Measurements from ENCODE around the gene CAMK1.

Gene CAMK1

DNA sequence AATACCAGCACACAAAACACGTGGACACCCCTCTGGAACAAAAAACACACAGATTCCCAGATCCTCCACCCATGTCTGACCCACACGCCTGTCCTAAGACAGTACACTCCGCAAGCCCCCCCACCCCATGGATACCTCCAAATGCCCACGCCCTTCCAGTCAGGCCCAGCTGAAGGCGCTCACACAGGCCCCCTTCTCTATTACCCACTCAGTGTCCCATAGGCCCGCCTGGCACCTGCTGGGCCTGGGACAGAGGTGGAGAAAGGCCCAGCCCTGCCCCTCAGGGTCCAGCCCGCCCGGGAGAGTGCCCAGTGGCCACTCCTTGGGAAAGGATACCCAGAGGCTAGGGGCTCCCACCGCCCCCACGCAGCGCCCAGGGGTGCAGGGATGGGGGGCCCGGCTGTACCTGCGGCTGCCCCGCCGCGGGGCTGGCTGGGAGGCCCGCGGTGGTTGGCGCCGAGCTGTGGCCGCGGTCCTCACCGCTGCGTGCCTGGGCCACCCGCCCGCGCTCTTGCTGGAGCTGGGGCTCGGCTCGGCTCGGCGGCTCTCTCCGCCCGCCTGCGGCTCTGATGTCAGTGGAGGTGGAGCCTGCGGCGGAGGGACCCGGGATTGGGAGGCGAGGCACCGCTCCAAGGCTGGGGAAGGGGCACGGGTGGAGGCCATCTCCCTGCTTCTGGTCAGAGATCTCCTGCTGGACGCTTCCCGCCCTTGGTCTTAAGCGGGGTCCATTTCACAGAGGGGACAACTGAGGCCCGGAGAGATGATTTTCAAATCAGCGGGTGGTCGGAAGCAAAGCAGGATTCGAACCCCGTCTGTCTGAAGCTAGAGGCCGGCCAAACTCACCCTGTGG, at the start of gene CAMK1:
Gene CAMK1 (minus strand): TSS at position 522 of the 850 bp plus-strand sequence. CDS start 2,198 bp downstream, outside the sequence.
- no peak for DNase-seq (ENCODE audit: low spot score)

DNA sequence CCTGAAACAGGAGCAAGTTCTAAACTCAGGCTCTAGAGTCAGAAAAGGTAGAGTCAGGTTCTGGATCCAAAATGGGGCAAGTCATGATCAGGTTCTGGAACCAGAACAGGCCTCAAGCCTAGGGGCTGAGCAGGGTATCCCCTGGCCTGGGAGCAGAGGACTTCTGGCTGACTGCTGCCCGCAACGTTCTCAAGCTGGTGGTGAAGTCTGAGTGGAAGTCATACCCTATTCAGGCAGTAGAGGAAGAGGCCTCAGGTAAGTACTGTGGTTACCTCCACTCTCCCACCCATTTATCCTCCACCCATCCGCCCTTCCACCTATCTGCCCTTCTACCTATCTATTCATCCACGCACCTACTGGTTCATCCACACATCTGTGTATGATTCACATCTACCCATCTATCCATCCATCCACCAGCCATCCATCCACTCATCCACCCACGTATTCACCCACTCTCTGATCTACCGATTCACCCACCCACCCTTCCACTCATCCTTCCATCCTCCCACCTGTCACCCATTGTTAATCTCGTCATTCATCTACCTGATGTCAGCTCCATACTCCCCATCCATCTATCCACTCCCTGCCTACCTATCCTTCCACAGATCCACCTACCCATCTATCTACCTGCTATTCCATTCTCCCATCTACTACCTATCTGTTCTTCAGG, 49.1 kb upstream of the CAMK1 start:
- DNase-seq (ENCODE audit: low spot score) = no peak

DNA sequence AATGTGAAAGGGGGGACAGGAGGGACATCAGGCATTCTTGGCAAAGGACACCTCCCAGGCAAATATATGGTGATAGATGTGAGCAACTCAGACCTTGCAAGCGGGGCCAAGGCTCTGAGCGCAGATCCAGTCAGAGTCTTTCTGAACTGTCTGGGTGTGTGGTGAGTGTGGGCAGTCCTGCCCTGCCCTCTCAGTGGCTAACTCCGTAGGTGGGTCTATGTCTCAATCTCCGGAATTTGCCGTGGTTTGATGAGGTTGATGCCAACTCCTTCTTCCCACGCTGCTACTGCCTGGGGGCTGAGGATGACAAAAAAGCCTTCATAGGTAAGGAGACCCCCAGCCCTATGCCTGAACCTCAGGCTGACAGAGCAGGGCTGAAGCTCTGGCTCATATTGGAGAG, 47.7 kb upstream of the CAMK1 start:
- no peak for DNase-seq (ENCODE audit: low spot score)

DNA sequence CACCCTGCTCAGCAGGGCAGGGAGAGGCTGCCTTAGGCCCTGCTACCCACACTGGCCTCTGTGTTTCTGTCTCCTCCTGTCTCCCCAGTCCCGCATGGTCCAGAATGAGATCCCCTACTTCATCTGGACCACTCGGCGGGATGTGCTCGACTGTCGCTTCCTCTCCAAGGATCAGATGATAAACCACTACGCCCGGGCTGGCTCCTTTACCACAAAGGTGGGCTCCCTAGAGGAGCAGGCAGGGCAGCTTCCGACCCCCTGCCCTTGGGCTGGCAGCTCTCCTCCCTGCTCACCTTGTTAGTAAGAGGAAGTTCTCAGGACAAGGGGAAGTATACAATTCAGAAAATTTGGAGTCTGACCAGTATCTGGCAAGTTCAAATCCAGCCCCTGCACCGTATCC, 46.2 kb upstream of the CAMK1 start:
- no peak for DNase-seq (ENCODE audit: low spot score)

DNA sequence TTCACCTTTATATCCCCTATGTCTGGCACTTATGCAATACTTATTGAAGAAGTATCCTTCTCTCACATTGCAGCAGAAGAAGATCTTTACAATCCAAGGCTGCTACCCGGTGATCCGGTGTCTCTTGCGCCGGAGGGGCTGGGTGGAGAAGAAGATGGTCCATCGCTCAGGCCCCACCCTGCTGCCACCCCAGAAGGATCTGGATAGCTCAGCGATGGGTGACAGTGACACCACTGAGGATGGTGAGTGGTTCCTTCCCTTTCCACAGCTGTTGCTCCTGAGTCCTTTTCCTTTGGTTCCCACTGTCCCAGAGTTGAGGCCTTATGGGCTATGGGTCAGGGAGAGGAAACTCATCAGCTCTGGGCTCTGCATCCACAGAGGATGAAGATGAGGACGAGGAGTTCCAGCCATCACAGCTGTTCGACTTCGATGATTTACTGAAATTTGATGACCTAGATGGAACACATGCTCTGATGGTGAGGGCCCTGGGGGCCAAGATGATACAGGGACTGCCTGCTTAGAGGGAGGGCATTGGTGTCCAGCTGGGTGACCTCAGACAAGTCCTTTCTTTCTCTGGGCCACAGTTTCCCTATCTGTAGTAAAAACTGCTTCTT, 43.2 kb upstream of the CAMK1 start:
- no peak for DNase-seq (ENCODE audit: low spot score)

DNA sequence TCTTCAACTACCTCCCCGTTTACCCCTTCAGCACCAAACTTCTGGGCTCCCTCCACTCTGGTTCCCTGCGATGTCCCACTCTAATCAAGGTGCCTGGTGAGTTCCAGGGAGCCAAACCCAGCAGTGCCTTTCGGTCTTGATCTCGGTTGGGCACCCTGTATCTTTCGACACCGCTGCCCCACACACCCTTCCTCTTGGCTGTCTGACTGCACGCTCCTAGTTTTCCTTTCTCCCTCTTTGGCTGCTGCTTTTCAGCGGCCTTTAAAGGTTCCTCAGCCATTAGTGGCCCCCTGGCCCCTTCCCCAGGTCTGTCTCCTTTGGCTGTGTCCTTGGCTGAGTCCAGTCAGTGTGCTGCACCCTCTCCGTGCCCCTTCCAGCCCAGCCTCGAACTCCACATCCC, 41.1 kb upstream of the CAMK1 start:
- DNase-seq (ENCODE audit: low spot score) = no peak

DNA sequence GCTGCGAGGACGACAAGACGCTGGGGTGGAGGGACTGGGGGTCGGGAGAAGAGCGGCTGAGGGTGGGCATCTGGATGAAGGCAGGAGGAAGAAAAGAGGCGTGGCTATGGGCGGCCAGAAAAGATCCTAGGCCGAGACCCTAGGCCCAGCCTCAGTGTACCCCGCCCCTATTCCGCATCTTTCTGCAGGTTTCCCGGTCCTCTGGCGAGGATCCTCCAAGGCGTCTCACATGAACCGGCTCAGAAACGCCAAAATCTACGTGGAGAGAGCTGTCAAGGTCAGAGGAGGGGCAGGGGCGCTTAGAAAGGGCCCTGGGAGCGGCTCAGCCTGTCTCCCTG, 40.7 kb upstream of the CAMK1 start:
- no peak for DNase-seq (ENCODE audit: low spot score)

DNA sequence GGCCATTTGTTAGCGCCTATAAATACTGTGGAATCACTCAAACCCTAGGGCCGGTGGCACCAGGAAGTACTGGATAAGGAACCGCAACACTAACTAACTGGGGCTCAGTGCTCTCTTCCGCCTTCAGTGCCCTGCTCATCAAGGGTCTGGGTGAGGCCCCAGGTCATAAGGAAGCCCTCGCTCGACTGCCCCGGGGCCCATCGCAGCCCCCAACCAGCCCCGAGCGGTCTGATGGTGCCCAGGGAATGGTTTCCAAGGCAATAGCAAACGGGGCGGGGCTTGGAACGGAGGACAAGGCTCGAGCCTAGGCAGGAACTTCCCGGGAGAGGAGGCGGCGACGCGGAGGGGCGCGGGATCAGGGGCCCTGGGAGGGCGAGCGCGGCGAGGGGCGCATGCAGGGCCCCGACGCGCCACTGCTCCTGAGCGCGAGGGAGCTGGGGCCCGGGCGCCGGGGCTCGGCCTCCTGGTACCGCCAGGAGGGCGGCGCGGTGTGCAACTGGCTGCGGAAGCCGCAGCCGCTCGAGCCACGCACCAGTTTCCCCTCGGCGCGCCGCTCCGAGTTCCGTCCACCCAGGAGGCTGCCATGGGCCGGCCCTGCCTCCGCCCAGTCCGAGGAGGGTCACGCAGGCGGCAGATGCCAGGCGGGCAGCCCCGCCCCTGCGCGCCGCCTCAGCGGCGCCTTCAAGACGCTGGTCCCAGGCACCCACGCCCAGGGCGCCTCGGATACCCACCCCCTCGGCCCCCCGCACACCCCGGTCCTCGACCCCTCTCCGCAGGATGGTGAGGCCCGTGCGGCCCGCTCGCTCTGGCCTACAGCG, 40.1 kb upstream of the CAMK1 start, which contains the start of gene TTLL3:
Gene TTLL3 (plus strand): TSS at position 648 of the 818 bp plus-strand sequence. CDS start 400 bp downstream, outside the sequence.
- DNase-seq (ENCODE audit: low spot score) = peak; percentile 39

DNA sequence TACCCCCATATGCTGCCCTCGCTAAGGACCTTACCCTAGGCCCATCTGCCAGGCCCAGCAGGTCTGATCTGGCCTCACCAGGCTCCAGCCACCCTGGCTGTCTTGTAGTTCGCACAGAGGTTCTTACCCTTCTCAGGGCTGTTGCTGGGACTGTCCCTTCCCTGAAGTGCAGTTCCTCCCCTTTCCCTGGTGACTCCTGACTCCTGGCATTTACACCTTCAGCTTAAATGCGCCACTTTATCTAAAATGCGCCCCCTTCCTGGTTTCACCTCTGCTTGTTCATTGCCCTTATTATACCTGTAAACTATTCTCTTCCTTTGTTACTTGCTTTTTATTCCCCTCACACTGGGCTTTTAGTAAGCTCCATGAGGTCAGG, 39.5 kb upstream of the CAMK1 start:
- no peak for DNase-seq (ENCODE audit: low spot score)

DNA sequence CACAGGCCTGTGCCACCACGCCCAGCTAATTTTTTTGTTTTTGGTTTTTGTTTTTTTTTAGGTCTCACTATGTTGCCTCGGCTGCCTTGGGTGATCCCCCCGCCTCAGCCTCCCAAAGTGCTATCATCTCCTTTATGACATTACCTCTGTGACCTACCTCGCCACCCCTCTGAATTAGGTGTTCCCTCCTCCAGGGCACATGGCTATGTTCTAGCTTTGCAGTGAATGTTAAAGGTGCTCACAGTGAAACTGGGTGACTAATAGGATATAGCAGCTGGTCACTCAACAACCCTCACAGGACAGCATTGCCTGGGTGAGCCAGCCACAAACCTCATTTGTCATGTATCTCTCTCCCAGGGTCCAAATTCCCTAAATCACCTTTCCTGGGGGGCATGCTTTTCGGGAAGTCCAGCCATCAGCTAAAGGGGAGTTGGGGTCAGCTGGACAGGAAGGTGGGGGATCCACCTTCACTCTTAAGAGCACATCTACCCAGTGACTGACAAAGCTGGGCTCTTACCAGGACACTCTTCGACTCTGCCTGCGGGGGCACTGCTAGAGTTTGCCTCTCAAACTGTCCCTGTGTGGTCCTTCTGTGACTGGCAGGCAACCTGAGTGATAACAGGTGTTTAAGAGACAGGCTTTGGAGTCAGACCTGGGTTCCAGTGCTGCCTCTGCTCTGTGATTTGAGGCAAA, 38.7 kb upstream of the CAMK1 start:
- DNase-seq (ENCODE audit: low spot score) = peak; percentile 55

DNA sequence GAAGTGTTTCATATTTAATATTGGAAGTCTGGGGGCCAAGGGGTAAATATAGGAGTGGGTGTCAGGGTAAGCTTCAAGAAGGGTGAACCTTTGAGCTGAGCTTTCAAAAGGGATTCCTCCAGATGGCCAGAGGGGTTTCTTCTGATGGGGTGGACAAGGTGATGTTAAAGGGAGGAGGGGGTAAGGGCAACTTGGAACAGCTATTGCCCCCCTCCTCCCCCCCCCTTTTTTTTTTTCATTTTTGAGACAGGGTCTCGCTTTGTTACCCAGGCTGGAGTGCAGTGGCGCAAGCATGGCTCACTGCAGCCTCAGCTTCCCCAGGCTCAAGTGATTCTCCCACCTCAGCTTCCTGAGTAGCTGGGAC, 38.2 kb upstream of the CAMK1 start:
- no peak for DNase-seq (ENCODE audit: low spot score)

DNA sequence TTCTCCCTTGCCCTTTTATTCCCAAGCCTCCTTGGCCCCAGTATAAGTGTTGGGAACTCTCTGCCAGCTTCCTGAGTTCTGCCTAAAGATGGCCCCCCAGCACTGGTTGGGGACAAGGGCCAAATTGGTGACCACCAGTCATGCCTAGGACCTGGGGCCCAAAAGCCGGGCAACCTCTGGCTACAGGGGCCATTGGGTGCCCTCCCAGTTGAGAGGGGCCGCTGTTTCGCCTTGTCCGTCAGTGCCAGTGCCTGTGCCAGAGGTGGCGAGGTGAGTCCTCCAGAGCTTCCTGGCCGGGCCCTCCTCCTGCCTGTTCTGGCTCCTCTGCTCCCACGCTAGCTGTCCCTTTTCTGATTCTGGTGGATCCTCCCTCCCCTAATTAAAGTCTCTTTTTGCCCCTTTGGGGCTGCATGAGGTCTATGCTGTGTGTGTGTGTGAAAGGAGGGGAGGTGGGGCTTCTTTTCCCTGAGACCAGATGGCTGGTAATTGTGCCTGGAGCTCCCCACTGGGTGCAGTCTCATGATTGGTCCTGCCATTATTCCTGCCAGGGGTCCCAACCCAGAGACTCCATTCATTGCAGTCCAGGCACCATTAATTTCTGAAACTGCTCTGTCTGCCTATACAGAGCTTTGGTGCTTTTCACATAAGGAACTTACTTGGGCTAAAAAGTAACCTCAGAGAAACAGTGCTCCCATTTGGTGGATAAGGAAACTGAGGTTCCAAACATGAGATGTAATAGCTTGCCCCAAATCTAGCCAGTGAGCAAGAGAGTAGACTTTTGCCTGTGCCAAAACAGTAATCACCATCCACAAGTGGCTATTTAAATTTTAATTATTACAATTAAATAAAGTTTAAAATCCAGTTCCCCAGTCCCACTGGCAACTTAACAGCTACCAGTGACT, 37.2 kb upstream of the CAMK1 start:
- no peak for DNase-seq (ENCODE audit: low spot score)

DNA sequence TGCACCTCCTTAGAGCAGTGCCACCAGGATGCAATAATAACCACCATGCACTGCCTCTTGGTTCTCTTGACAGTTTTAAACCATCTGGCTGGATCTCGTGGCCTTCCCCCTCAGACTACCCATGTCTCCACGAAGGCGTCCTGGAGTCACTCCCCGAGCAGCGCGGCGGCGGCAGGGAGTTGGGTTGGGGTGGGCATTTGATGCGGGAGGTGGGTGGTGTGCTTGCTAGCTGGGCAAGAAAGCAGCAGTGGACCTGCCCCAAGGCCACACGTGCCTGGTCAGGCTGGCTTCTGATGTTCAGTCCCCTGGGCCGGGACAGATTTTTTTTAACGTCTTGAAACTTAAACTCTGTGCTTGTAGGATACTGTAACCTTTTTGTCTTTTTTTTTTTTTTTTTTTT, 36.4 kb upstream of the CAMK1 start:
- DNase-seq (ENCODE audit: low spot score) = no peak

DNA sequence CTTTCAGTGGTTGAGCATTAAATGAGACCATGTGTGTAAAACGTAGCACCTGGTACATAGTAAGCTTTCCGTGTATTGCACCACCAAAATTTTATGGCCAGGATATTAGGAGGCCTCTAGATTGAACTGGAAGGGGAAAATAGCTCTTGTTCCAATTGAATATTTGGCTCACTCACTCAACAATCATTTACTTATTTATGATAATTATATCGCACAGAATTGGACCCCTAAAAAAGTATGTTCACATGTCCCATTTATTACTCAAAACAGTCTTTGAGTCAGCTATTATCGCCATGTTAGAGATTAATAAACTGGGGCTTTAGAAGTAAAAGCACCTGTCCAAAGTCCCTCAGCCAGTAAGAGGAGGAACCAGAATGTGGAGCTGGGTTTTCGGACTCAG, 35.2 kb upstream of the CAMK1 start:
- no peak for DNase-seq (ENCODE audit: low spot score)

DNA sequence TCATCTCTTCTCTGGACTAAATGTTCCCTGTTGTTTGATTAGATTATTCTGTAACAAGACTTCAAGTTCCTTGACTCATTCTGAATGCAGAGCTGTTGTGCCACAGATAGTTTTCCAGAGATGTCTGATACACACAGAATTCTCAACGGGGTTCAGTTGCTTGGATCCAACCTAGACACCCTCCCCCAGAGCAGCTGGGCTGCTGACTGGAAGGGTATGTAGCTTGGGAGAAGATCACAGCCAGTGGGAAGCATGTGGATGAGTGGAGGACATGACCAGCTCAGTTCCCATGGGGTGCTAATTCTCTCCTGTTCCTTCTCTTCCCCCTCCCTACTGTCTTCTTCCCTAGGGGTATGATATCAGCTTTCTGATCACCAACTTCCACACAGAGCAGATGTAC, 33.7 kb upstream of the CAMK1 start:
- no peak for DNase-seq (ENCODE audit: low spot score)

DNA sequence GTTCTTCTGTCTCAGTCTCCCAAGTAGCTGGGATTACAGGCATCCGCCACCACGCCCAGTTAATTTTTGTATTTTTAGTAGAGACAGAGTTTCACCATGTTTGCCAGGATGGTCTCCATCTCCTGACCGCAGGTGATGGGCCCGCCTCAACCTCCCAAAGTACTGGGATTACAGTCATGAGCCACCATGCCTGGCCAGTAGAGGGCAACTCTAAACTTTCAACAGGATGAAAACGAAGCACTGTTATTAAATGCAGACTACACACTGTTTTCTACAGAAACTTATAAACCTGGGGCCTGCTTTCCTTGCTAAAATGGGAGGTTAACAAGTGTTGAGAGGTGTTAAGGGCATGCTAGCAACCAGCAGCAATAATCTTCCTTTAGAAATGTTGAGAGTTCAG, 30.8 kb upstream of the CAMK1 start:
- DNase-seq (ENCODE audit: low spot score) = no peak

DNA sequence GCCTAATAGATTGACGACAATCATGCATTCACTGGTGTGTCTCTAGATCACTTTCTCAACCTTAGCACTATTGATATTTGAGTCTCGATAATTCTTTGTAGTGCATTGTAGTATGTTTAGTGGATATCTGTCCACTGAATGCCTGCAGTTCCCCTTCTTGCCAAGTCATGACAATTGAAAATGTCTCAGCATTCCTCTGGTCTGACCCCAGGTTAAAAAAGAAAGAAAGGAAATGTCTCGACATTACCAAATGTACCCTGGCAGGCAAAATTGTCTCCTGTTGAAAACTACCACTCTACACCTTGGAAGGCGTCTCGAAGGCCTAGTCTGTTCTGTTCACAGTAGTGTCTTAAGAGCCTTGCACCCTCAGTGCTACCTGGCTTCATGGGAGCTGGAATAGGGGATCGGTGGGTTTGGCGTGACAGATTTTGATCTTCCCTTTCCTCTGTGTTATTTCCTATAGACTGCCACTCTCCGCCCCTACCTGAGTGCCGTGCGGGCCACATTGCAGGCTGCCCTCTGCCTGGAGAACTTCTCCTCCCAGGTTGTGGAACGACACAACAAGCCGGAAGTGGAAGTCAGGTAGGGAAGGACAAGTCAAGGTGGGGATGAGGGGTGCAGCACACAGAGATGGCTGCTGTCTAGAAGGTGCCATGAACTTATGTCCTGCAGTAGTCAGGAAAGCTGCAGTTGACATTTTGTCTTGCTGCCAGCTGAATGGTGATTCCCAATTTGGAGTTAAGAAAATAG, 27.6 kb upstream of the CAMK1 start:
- DNase-seq (ENCODE audit: low spot score) = no peak

DNA sequence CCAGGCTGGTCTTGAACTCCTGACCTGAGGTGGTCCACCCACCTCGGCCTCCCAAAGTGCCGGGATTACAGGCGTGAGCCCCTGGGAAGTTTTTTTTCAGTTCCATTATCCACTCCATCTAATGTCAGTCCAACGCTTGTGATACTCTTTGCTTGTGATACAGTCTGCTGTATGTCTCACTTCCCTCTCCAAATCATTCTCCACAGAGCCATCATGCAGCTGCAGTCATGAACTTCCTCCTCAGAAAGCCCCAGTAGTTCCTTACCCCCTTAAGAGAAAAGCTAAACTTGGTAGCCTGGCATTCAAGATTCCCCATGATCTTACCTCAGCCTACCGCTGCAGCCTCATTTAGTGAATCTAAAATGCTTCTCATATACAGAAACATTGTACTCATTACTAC, 25.5 kb upstream of the CAMK1 start:
- no peak for DNase-seq (ENCODE audit: low spot score)

DNA sequence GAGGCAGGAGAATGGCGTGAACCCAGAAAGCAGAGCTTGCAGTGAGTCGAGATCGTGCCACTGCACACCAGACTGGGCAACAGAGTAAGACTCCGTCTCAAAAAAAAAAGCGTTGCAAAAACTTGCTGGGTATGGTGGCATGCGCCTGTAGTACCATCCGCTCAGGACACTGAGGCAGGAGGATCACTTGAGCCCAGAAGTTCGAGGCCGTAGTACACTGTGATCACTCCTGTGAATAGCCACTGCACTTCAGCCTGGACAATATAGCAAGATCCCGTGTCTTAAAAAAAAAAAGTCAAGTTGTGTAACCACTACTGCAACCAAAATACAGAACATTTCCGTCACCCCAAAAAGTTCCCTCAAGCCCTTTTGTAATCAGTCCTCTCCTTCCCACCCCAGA, 24.7 kb upstream of the CAMK1 start:
- no peak for DNase-seq (ENCODE audit: low spot score)

DNA sequence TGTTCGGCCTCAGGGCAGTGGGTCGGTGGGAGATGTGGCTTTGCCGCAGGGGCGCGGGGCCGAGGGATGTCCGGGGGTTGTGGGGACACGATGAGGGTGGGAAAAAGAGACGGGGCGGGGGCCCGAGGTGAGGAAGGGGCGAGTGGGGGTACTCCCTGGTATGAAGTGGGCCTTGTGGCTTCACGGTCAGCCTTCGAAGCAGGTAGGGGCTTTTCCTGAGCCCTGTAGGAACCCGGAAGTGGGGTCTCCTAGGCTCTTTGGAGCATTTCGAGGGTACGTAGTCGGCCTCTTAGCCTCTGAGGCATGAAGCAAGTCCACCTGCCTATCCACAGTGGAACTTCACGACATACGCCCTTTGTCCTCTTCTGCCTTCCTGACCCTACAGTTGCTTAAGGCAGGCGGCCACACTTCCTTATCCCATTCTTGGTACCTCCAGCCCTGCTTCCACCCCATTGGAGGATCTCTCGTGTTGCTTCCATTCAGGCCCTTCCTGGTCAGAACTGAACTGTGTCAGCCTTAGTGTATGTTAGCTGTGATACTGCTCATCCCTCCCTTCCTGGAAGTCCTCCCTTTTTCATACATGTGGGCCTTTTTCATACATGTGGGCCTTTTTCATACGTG, 23.5 kb upstream of the CAMK1 start:
- DNase-seq (ENCODE audit: low spot score) = peak; percentile 34

Data from LoVo (cell line).